ENCODE measurements around the gene NRARP. TPM values are rescaled to one million over a fixed set of nuclear protein-coding genes. Genes with fewer than 3 reads are reported as not detected.

NRARP gene
- total RNA-seq, 2 experiments from 2014 or later, result 1.2 to 1.7 TPM

- peaks cover 5% of the 10 kb centered on the region for H3K4me1 Mint-ChIP-seq
- ATAC-seq (ENCODE audit: low read depth), result no peak
- no peaks in the 10 kb centered on the region for H3K9me3 Mint-ChIP-seq
- H3K4me3 Mint-ChIP-seq, result peak overlapping the region; percentile 92
- no peaks in the 10 kb centered on the region for H3K27me3 Mint-ChIP-seq
- peaks cover 8% of the 10 kb centered on the region for H3K36me3 Mint-ChIP-seq
- POLR2A ChIA-PET, result interaction anchor here (0.9 to 1.5 kb wide), 4 partner anchors 8 to 38 kb away, joined by 3 to 13 read pairs (median 5); partner anchors contain the start of genes NELFB and TUBB4B
- DNase-seq, result peak; percentile 45
- H3K27ac Mint-ChIP-seq, result peak overlapping the region; percentile 79
These were observed 23.9 kb downstream of the NRARP start for GRCh38 chr9:137278061-137278701.

- peaks cover 2% of the 10 kb centered on the region for H3K4me1 Mint-ChIP-seq
- POLR2A ChIA-PET, result interaction anchor here (0.9 to 1.5 kb wide), 5 partner anchors 8 to 146 kb away, joined by 3 to 13 read pairs (median 4); partner anchors contain the start of genes EXD3, NELFB, NOXA1 and TUBB4B
- peak within 1 kb of the TSS; percentile 83 for H3K27ac Mint-ChIP-seq
- DNase-seq (peak; percentile 70), ATAC-seq (ENCODE audit: low read depth) (peak; percentile 68)
- no peaks in the 10 kb centered on the region for H3K27me3 Mint-ChIP-seq
- no peaks in the 10 kb centered on the region for H3K9me3 Mint-ChIP-seq
- peak within 1 kb of the TSS; percentile 92 for H3K4me3 Mint-ChIP-seq
- peaks cover 8% of the 10 kb centered on the region for H3K36me3 Mint-ChIP-seq
These were observed 24.6 kb downstream of the NRARP start, which contains the start of gene TOR4A for GRCh38 chr9:137277329-137278041. TSS of gene TOR4A (plus strand) at chr9:137277726. CDS start at chr9:137278690, 964 bp downstream.

GRCh38 chr9:137276473-137277328 lies 25.4 kb downstream of the NRARP start:
- no peaks in the 10 kb centered on the region for H3K27me3 Mint-ChIP-seq
- H3K36me3 Mint-ChIP-seq, result peaks cover 8% of the 10 kb centered on the region
- ATAC-seq (ENCODE audit: low read depth) (no peak), DNase-seq (peak; percentile 34)
- peak overlapping the region; percentile 63 for H3K4me3 Mint-ChIP-seq
- H3K9me3 Mint-ChIP-seq, result no peaks in the 10 kb centered on the region
- POLR2A ChIA-PET, result interaction anchor here (1.2 to 1.5 kb wide), 4 partner anchors 17 to 146 kb away, joined by 3 to 13 read pairs (median 5); partner anchors contain the start of genes EXD3, NELFB, NOXA1 and TUBB4B
- H3K27ac Mint-ChIP-seq, result peak overlapping the region; percentile 83
- H3K4me1 Mint-ChIP-seq, result peaks cover 1% of the 10 kb centered on the region

- ATAC-seq (ENCODE audit: low read depth) (no peak), DNase-seq (peak; percentile 35)
- Mint-ChIP-seq H3K4me1 (peaks cover 7% of the 10 kb centered on the region), H3K9me3 (no peaks in the 10 kb centered on the region), H3K4me3 (no peak overlapping the region), H3K27ac (peak overlapping the region; percentile 10), H3K36me3 (peaks cover 11% of the 10 kb centered on the region), H3K27me3 (no peaks in the 10 kb centered on the region)
- POLR2A ChIA-PET, result interaction anchor here (1.4 kb wide), 1 partner anchor 147 kb away, joined by 3 read pairs; the partner anchor contains the start of genes EXD3 and NOXA1
These were observed 26.2 kb downstream of the NRARP start for GRCh38 chr9:137275588-137276472.

- H3K27me3 Mint-ChIP-seq, result no peaks in the 10 kb centered on the region
- POLR2A ChIA-PET, result no interaction called here
- H3K27ac Mint-ChIP-seq, result peak overlapping the region; percentile 10
- peaks cover 11% of the 10 kb centered on the region for H3K36me3 Mint-ChIP-seq
- H3K4me1 Mint-ChIP-seq, result peaks cover 7% of the 10 kb centered on the region
- no peaks in the 10 kb centered on the region for H3K9me3 Mint-ChIP-seq
- H3K4me3 Mint-ChIP-seq, result no peak overlapping the region
- DNase-seq, result no peak
- ATAC-seq (ENCODE audit: low read depth), result no peak
These were observed 26.9 kb downstream of the NRARP start for GRCh38 chr9:137275203-137275587.

- POLR2A ChIA-PET, result interaction anchor here (1.5 kb wide), 1 partner anchor 33 kb away, joined by 3 read pairs; the partner anchor contains the start of gene TUBB4B
- DNase-seq, result peak; percentile 32
- H3K27me3 Mint-ChIP-seq, result no peaks in the 10 kb centered on the region
- peaks cover 16% of the 10 kb centered on the region for H3K36me3 Mint-ChIP-seq
- no peak overlapping the region for H3K27ac Mint-ChIP-seq
- H3K4me3 Mint-ChIP-seq, result no peak overlapping the region
- ATAC-seq (ENCODE audit: low read depth), result no peak
- peaks cover 7% of the 10 kb centered on the region for H3K4me1 Mint-ChIP-seq
- H3K9me3 Mint-ChIP-seq, result no peaks in the 10 kb centered on the region
These were observed 28.3 kb downstream of the NRARP start for GRCh38 chr9:137273611-137274320.

- H3K4me1 Mint-ChIP-seq, result peaks cover 9% of the 10 kb centered on the region
- ATAC-seq (ENCODE audit: low read depth), result no peak
- H3K9me3 Mint-ChIP-seq, result no peaks in the 10 kb centered on the region
- H3K4me3 Mint-ChIP-seq, result no peak overlapping the region
- POLR2A ChIA-PET, result interaction anchor here (0.8 to 1.5 kb wide), 2 partner anchors 10 to 32 kb away, joined by 3 to 4 read pairs; partner anchors contain the start of gene TUBB4B
- DNase-seq, result no peak
- no peak overlapping the region for H3K27ac Mint-ChIP-seq
- H3K36me3 Mint-ChIP-seq, result peaks cover 22% of the 10 kb centered on the region
- H3K27me3 Mint-ChIP-seq, result no peaks in the 10 kb centered on the region
These were observed 29.0 kb downstream of the NRARP start for GRCh38 chr9:137273095-137273490.

GRCh38 chr9:137272241-137273094 lies 29.6 kb downstream of the NRARP start:
- POLR2A ChIA-PET, result interaction anchor here (0.8 to 1.5 kb wide), 3 partner anchors 10 to 32 kb away, joined by 3 to 5 read pairs (median 4); partner anchors contain the start of gene TUBB4B
- Mint-ChIP-seq H3K27ac (no peak overlapping the region), H3K4me1 (peaks cover 13% of the 10 kb centered on the region)

GRCh38 chr9:137271696-137272076 lies 30.4 kb downstream of the NRARP start:
- POLR2A ChIA-PET, result interaction anchor here (0.9 kb wide), 1 partner anchor 31 kb away, joined by 5 read pairs; the partner anchor contains the start of gene TUBB4B
- Mint-ChIP-seq H3K36me3 (peaks cover 24% of the 10 kb centered on the region), H3K4me3 (no peak overlapping the region), H3K9me3 (no peaks in the 10 kb centered on the region), H3K4me1 (peaks cover 13% of the 10 kb centered on the region), H3K27me3 (no peaks in the 10 kb centered on the region), H3K27ac (no peak overlapping the region)
- no peak for ATAC-seq (ENCODE audit: low read depth)
- DNase-seq, result no peak

More at GRCh38 chr9:137272241-137273094, 29.6 kb downstream of the NRARP start:
- DNase-seq, result no peak
- H3K4me3 Mint-ChIP-seq, result no peak overlapping the region
- H3K27me3 Mint-ChIP-seq, result no peaks in the 10 kb centered on the region
- peaks cover 22% of the 10 kb centered on the region for H3K36me3 Mint-ChIP-seq
- H3K9me3 Mint-ChIP-seq, result no peaks in the 10 kb centered on the region
- no peak for ATAC-seq (ENCODE audit: low read depth)

GRCh38 chr9:137270929-137271695 lies 31.0 kb downstream of the NRARP start:
- DNase-seq (peak; percentile 60), ATAC-seq (ENCODE audit: low read depth) (peak; percentile 48)
- H3K4me3 Mint-ChIP-seq, result no peak overlapping the region
- POLR2A ChIA-PET, result interaction anchor here (0.9 kb wide), 1 partner anchor 30 kb away, joined by 5 read pairs; the partner anchor contains the start of gene TUBB4B
- H3K27me3 Mint-ChIP-seq, result no peaks in the 10 kb centered on the region
- peaks cover 13% of the 10 kb centered on the region for H3K4me1 Mint-ChIP-seq
- peaks cover 24% of the 10 kb centered on the region for H3K36me3 Mint-ChIP-seq
- no peaks in the 10 kb centered on the region for H3K9me3 Mint-ChIP-seq
- H3K27ac Mint-ChIP-seq, result no peak overlapping the region

Measured in activated naive CD8-positive, alpha-beta T cell treated with anti-CD3 and anti-CD28 coated beads, Interleukin-2, amount 10 ng/mL, durations not matched to agents 7 days and 5 days (primary cell).